Activated T-cell treated with anti-CD3 and anti-CD28 coated beads for 48 hours (primary cell): Measurements from ENCODE around the gene LBHD1.
"Not testable (repeated sequence)": the region's sequence is repeated elsewhere in the genome, so short reads cannot be mapped to it uniquely, and the experiment has no call there.

Experiments
- DNase-seq: peaks from one replicate; pipeline ENCODE4 v3.0.0-alpha.2; 2020; ENCODE audit warnings: low read depth

LBHD1 gene

GRCh38 chr11:62664405-62665074 lies 7.5 kb downstream of the LBHD1 start:
- DNase-seq: no peak

- no peak for DNase-seq
These were observed 15.2 kb downstream of the LBHD1 start for GRCh38 chr11:62656796-62657429.

GRCh38 chr11:62654297-62654696 lies 17.8 kb downstream of the LBHD1 start:
- no peak for DNase-seq

DNA sequence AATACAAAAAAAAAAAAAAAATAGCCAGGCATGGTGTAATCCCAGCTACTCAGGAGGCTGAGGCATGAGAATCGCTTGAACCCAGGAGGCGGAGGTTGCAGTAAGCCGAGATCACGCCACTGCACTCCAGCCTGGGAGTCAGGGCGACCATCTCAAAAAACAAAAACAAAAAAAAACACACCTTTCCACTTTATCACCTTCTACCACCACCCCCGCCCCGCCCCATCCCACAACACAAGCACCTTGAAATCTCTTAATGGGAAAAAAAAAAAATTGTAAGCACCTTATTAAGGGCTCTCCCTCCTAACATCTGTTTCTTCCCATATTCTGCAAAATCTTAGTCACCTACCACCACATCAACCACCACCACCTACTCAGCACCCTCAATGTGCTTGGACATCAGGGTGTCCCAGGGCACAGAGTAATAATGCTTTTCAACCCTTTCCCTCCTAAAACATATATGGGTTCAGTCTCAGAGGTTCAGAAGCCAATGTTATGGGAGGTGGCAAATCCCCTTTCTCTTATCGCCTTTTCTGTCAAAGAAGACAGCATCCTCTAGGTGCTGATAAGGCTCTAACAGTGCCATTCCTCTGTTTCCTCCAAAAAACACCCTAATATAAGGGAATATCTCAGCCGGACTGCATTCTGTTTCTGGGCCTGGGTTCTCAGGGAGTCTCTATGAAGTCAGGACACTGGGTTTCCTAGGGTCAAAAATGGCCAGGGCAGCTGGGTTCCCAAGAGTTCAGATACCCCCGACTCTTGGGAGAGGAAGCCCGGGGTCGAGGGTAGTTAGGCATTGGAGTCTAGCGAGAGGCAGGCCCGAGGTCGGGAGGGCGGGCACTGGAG lies 19.7 kb downstream of the LBHD1 start:
- DNase-seq: no peak

DNA sequence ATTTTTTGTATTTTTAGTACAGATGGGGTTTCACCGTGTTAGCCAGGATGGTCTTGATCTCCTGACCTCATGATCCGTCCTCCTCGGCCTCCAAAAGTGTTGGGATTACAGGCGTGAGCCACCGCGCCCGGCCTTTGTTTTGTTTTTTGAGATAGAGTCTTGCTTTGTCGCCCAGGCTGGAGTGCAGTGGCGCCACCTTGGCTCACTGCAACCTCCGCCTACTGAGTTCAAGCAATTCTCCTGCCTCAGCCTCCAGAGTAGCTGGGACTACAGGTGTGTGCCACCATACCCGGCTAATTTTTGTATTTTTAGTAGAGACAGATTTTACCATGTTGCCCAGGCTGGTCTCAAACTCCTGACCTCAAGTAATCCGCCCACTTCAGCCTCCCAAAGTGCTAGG lies 21.8 kb downstream of the LBHD1 start:
- DNase-seq: not testable (repeated sequence)

- DNase-seq: no peak
These were observed 22.6 kb downstream of the LBHD1 start for GRCh38 chr11:62649486-62649885.

DNA sequence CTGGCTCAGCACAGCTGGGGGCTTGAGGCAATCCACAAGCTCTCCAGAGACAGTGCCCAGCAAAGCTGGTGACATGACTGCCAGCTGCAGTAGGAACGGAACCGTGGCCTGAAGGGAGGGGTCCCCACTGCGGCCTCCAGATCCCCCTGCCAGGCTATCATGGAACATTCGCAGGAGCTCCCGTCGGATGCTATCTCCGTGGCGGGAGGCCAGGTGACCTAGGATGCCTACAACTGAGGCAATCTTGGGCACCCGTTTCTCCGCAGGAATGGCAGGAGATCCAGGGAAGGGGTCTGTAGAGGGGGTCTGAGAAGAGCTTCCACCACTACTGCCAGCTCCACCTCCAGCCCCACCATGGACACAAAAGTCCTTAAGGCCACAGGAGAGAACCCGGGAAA lies 23.1 kb downstream of the LBHD1 start:
- DNase-seq: no peak

DNA sequence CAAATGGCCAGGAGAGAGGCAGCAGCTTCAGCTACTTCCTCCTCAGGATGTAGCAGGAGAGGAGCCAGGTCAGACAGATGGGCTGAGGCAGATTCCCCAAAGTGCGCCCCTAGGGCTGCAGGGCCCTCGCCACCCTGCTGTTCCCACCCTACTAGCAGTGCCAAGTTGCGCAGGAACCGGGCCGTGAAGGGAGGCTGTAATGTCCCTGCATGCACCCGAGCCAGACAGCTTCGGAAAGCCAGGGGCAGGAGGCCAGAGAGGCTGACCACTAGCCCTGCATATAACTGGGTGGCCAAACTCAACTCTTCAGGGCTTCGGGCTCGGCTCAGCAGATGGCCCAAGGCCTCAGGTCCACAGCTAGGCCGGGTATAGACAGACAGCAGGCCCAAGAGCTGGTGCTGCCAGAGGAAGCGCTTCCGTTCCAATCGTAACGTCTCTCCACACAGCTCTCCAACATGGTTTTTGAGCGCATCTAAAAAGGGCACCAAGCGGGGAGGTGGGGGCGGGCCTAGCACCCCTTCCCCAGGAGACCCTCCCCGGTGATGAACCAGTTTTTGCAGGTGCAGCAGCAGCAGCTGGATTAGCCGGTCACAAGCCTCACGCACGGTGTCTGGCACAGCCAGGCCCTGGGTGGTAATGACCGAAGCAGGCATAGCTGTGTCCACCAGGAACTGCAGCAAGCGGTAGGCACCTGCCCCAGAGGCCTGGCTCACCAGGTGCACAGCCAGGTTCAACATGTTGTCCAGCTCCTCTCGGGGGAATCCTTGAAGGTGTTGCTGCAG lies 23.7 kb downstream of the LBHD1 start:
- DNase-seq: no peak

DNA sequence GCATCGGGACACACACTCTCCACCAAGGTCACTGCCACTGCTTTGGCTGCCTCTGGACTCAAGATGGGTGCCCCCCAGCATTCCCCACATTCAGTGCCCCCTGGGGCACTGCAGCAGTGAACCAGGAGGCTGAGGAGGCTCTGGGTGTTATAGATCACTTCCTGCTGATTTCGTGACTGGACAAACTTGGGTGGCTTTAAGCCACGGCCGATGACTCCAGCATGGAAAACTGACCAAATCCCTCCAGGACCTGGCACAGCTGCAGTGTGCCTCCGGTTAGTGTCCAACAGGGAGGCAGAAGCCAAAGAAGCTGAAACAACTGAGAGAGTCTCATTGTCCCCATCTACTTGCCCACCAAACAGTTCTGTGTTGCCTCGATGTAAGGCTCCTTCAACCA lies 24.5 kb downstream of the LBHD1 start:
- no peak for DNase-seq

GRCh38 chr11:62646825-62647608 lies 25.1 kb downstream of the LBHD1 start:
- no peak for DNase-seq

GRCh38 chr11:62645946-62646824 lies 25.9 kb downstream of the LBHD1 start, which contains the start of gene GANAB:
TSS of gene GANAB (minus strand) at chr11:62646613. CDS start at chr11:62646599, 14 bp downstream.
- DNase-seq: peak; percentile 99

- no peak for DNase-seq
These were observed 26.5 kb downstream of the LBHD1 start for GRCh38 chr11:62645671-62645945.

DNA sequence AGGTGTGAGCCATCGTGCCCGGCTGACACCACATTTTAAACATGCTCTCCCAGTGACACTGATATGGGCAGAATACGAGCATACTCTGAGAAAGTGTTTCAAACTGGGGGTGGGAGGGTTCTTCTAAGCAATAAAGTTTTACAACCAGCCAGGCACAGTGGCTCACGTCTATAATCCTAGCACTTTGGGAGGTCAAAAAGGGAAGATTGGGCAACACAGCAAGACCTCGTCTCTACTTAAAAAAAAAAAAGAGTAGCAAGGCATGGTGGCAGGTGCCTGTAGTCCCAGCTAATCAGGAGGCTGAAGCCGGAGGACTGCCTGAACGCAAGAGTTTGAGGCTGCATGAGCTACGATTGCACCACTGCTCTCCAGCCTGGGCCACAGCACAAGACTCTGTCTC lies 27.8 kb downstream of the LBHD1 start:
- no peak for DNase-seq

DNA sequence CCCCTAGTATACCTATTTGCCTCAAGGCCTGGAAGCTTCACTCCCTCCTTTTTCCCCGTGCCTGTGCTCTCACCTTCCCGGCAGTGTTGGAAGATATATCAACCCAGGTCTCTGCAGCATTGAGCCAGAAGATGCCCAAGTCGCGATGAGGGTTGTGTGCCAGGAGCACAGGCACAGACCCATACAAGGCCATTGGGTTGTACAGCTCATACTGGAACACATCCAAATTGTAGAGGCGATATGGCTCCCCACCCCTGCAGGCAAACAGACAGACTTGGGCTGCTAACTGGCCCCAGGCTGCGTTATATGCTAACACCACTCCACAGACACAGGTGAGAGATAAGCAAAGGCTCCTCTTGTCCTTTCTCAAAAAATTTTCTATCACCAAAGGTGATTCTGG lies 39.6 kb downstream of the LBHD1 start:
- DNase-seq: no peak

- DNase-seq: no peak
These were observed 44.4 kb downstream of the LBHD1 start for GRCh38 chr11:62627713-62628112.

DNA sequence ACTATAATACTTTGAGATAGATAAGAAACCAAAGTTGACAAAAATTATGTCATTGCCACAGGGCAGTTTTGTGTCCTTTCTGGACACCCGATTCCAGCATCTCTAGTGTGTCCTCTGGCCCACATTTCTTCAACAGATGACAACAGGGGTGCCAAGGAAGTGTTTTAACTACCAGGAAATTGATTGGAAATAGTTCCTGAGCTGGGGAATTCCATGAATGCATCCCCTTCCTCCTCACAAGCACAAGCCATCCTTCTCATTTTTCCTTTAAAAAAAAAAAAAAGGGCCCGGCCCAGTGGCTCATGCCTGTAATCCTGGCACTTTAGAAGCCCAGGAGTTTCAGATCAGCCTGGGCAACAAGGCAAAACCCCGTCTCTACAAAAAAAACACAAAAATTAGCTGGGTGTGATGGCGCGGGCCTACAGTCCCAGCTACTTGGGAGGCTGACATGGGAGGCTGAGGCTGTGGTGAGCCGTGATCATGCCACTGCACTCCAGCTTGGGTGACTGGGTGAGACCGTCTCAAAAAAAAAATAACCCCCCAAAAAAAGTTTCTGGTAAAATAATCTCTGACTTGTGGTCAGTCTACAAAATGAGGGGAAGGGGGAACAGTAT lies 49.5 kb downstream of the LBHD1 start:
- DNase-seq: no peak

DNA sequence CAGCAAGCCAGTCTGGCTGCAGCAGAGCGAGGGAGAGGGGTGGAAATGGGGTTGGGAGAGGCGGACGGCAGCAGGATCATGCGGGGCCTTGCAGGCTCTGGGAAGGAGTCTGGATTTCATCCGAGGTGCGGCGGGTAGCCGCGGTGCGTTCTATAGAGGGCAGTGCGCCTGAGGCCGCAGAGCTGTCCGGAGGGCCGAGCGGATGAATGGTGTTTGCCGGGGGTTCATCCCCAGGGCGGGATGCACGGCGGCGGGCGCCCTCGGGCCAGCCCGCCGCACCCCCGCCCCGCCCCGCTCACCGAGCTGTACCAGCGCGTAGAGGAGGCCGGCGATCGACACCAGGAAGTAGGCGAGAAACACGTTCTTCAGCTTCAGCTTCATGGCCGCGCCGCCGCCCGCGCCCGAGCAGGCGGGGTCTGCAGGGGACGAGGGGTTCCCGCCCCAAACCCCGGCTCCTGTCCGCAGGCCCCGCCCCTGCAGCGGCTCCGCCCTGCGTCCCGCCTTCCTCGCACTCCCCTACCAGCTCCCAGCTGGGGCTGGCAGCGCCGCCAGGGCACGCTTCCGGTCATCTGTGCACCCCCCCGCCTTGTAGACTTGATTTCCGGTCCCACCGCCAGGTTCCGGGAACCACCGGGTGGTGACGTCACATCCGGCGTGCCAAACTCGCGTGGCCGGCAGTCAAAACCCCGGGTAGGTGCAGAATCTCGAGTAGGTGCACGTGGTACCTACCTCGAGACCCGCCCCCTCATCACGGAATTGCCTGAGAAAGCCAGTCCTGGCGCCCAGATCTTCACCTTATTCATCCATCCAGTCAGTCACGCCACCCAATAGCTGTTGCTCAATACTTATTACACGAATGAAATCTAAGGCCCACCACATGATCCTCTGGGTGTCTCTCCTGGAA lies 50.2 kb downstream of the LBHD1 start, which contains the start of gene B3GAT3:
TSS of gene B3GAT3 (minus strand) at position 420 of the 904 bp plus-strand sequence. CDS start at position 381, 39 bp downstream.
- DNase-seq: peak; percentile 95

GRCh38 chr11:62621027-62621566 lies 51.0 kb downstream of the LBHD1 start:
- no peak for DNase-seq

DNA sequence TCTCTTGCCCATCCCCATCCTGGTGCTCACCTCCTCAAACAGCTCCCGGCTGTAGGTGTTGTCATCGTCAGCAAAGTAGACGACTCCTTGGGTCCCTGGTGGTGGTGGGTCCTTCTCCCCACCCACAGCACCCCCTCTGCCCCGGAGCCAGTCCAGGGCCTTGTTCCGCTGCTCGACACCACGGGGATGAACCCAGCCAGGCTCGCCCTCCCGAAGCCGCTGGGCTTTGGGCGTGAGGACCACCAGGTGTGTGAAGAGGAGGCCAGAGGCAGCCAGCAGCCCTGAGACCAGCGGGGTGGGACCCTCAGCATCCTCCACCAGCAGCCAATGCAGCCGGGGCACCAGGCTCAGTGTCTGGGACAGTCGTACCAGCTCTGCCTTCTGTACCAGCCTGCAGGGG lies 55.1 kb downstream of the LBHD1 start:
- DNase-seq: not testable (repeated sequence)
